LNCAP (cell line): ENCODE measurements around the gene TMEM131.

ENCODE experiments used
- CTCF ChIP-seq: fragments of 450-650 bp; IDR thresholded peaks from 2 replicates; pipeline ENCODE4 v1.5.1; 2017; ENCODE audit warnings: mild to moderate bottlenecking

TMEM131 gene

DNA sequence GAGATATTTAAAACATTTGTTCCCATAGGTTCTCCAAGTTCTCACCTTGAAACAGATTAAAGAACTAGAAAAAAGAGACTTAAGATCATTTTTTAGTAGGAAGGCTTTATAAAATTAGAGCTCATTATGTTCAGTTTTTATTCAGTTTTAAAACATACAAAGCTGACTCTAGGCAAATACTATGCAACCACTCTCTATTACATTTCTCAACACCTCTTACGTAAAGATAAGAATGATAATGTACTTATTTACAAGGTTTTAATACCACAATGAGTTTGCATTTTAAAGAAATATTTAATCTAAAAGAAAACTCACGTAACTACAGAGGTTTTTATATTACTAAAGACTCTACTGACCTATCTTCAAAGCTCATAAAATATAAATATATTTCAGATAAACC, 68.8 kb downstream of the TMEM131 start:
- no peak for TF ChIP-seq CTCF

- no peak for TF ChIP-seq CTCF
Measured at GRCh38 chr2:97924194-97924593, 71.6 kb downstream of the TMEM131 start.

DNA sequence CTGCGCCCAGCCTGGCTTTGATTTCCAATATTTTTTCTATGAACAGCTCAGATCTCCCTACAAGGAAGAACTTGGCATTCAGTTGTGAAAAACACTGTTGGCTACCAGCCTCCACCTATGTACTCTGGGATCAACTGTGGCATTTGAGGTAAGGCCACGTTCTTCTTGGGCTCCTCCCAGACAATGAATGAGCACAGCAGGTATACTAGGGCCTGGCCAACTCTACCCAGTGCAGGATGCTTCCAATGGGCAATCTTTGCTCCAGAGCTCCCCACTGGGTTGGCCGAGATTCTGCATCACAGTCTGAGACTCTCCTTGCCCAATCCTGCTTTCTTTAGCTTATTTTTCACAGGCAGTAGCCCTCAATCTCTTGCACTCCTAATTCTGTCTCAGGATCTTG, 75.9 kb downstream of the TMEM131 start:
- no peak for TF ChIP-seq CTCF

- TF ChIP-seq CTCF: no peak
Measured at GRCh38 chr2:97918818-97919217, 76.9 kb downstream of the TMEM131 start.

DNA sequence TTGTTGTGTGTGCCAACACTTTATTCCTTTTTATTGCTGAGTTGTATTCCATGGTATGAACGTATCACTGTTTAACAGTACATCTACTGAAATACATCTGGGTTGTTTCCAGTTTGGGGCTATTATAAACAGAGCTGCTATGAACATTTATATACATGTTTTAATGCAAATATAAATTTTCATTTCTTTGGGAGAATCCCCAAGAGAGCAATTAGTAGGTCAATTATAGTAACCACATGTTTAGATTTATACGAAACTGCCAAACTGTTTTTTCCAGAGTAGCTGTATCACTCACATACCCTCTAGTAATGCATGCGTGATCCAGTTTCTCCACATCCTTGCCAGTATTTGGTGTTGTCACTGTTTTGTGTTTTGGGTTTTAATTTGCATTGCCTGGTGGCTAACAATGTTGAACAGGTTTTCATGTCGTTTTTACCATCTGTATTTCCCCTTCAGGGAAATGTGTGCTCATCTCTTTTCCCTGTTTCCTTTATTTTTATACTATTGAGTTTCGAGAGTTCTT, 81.0 kb downstream of the TMEM131 start:
- TF ChIP-seq CTCF: no peak

DNA sequence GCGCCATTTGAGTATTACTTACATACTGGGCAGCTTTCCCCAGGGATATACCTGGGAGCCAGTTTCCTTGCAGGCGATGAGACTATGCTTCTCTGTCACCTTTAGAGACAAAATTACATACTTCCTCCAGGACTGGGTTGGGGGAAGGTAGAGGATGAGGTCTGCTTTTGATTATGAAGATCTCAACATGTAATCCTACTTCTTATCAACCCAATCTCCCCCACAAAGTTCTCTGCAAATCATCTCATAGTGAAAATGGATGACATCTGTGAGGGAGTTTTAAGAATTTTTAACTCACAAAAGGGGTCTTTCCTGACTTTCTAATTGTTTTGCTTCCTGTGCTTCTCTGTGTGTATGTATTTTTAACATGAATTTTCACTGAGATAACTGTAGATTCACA, 81.9 kb downstream of the TMEM131 start:
- TF ChIP-seq CTCF: no peak

- no peak for TF ChIP-seq CTCF
Measured at GRCh38 chr2:97911922-97912575, 83.7 kb downstream of the TMEM131 start.
